MM.1S (cell line): ENCODE results near the gene LUZP1.

Source experiments
- CTCF ChIP-seq: fragments of 300-600 bp; sonication (generic); IDR thresholded peaks from 2 replicates; pipeline ENCODE4 v1.5.1; 2016; ENCODE audit warnings: antibody characterized with exemption, low read length, mixed read lengths
- EZH2 ChIP-seq: fragments of 300-600 bp; sonication (generic); optimal IDR thresholded peaks from 2 replicates; pipeline ENCODE3; 2017; ENCODE audit warnings: low read depth, mild to moderate bottlenecking, antibody characterized with exemption, low read length, mixed read lengths
- EZH2phosphoT487 ChIP-seq: fragments of 300-600 bp; sonication (generic); IDR thresholded peaks from 2 replicates; pipeline ENCODE4 v1.6.1; 2018; ENCODE audit warnings: antibody characterized with exemption, low read length

- no peak for TF ChIP-seq CTCF
- no peak for TF ChIP-seq EZH2
- TF ChIP-seq EZH2phosphoT487: no peak
Measured at GRCh38 chr1:23194119-23194984, 25.7 kb upstream of the LUZP1 start.
